Ishikawa (cell line): ENCODE results near the gene ZNHIT3.

Experiments used
- EGR1 ChIP-seq: IDR thresholded peaks from 2 replicates; pipeline ENCODE4 v1.6.1; 2012
- FOXM1 ChIP-seq: IDR thresholded peaks from 2 replicates; pipeline ENCODE4 v1.6.1; 2012; ENCODE audit warnings: low read depth, borderline replicate concordance
- NFIC ChIP-seq: IDR thresholded peaks from 2 replicates; pipeline ENCODE4 v1.6.1; 2012
- RAD21 ChIP-seq: IDR thresholded peaks from 2 replicates; pipeline ENCODE4 v1.6.1; 2012; ENCODE audit warnings: low read depth
- REST ChIP-seq: IDR thresholded peaks from 2 replicates; pipeline ENCODE4 v1.6.1; 2012; ENCODE audit warnings: low read depth, mild to moderate bottlenecking
- TAF1 ChIP-seq: IDR thresholded peaks from 2 replicates; pipeline ENCODE4 v1.6.1; 2012; ENCODE audit warnings: low read depth, mild to moderate bottlenecking
- TCF12 ChIP-seq: IDR thresholded peaks from 2 replicates; pipeline ENCODE4 v1.6.1; 2012; ENCODE audit warnings: low read depth
- TEAD4 ChIP-seq: IDR thresholded peaks from 2 replicates; pipeline ENCODE4 v1.6.1; 2012
- YY1 ChIP-seq: IDR thresholded peaks from 2 replicates; pipeline ENCODE4 v1.6.1; 2012; ENCODE audit warnings: low read depth

- TF ChIP-seq TAF1 (no peak), RAD21 (no peak), EGR1 (no peak), YY1 (no peak), TEAD4 (no peak), NFIC (no peak), FOXM1 (no peak), REST (no peak), TCF12 (no peak)
Measured at GRCh38 chr17:36525888-36526287, 39.4 kb downstream of the ZNHIT3 start.
